Neural progenitor cell (in vitro differentiated cells): ENCODE results near the gene FAM83F.
"Not testable (repeated sequence)": the region's sequence is repeated elsewhere in the genome, so short reads cannot be mapped to it uniquely, and the experiment has no call there.

Source experiments
- CTCF ChIP-seq: fragments of 200-600 bp; sonication (generic); IDR thresholded peaks from 2 replicates; pipeline ENCODE4 v1.5.1; 2017; ENCODE audit warnings: antibody characterized with exemption, mild to moderate bottlenecking
- EZH2 ChIP-seq: fragments of 200-600 bp; sonication (generic); IDR thresholded peaks from 2 replicates; pipeline ENCODE4 v1.6.1; 2017; ENCODE audit warnings: antibody characterized with exemption, mild to moderate bottlenecking, moderate library complexity
- EZH2phosphoT487 ChIP-seq: fragments of 200-600 bp; sonication (generic); IDR thresholded peaks from 2 replicates; pipeline ENCODE4 v1.6.1; 2017; ENCODE audit warnings: antibody characterized with exemption

DNA sequence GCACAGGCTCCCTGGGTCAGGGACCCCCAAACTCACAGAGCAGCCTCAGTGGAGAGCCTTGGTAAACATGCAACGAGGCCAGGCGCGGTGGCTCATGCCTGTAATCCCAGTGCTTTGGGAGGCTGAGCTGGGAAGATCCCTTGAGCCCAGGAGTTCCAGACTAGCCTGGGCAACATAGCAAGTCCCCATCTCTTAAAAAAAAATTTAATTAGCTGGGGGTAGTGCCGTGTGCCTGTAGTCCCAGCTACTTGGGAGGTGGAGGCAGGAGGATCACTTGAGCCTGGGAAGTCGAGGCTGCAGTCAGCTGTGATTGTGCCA is 30.3 kb downstream of the FAM83F start:
- TF ChIP-seq CTCF: peak; percentile 5
- TF ChIP-seq EZH2phosphoT487, EZH2: not testable (repeated sequence)
